Hepatocyte (in vitro differentiated cells): ENCODE results near the gene KLHL7. TPM values are rescaled to one million over a fixed set of nuclear protein-coding genes. Genes with fewer than 3 reads are reported as not detected.

Experiments
- DNase-seq: peaks from one replicate; pipeline ENCODE4 v3.0.0-alpha.2; 2016; ENCODE audit warnings: low spot score
- H2AFZ ChIP-seq: fragments of 200-600 bp; sonication (generic); 2 replicates; pipeline ENCODE4 v1.6.0; 2016; ENCODE audit warnings: antibody characterized with exemption, mild to moderate bottlenecking
- H3K27ac ChIP-seq: fragments of 200-600 bp; sonication (generic); 2 replicates; pipeline ENCODE4 v1.5.1; 2016; ENCODE audit warnings: mild to moderate bottlenecking
- H3K27me3 ChIP-seq: fragments of 200-600 bp; sonication (generic); 2 replicates; pipeline ENCODE4 v1.6.1; 2016
- H3K36me3 ChIP-seq: fragments of 200-600 bp; sonication (generic); replicated peaks from 2 replicates; pipeline ENCODE4 v1.5.1; 2016; ENCODE audit warnings: low read depth; ENCODE audit not compliant: insufficient read depth
- H3K4me1 ChIP-seq: fragments of 200-600 bp; sonication (generic); 2 replicates; pipeline ENCODE4 v1.5.1; 2016; ENCODE audit warnings: mild to moderate bottlenecking, moderate library complexity; ENCODE audit not compliant: insufficient read depth
- H3K4me2 ChIP-seq: fragments of 200-600 bp; sonication (generic); 2 replicates; pipeline ENCODE4 v1.6.0; 2016
- H3K4me3 ChIP-seq: fragments of 200-600 bp; sonication (generic); 2 replicates; pipeline ENCODE4 v1.5.1; 2016; ENCODE audit warnings: mild to moderate bottlenecking
- H3K79me2 ChIP-seq: fragments of 200-600 bp; sonication (generic); 2 replicates; pipeline ENCODE4 v1.6.0; 2017; ENCODE audit warnings: mild to moderate bottlenecking
- H3K9me2 ChIP-seq: fragments of 200-600 bp; sonication (generic); replicated peaks from 2 replicates; pipeline ENCODE4 v1.6.0; 2017; ENCODE audit warnings: mild to moderate bottlenecking; ENCODE audit not compliant: insufficient read depth
- H3K9me3 ChIP-seq: fragments of 200-600 bp; sonication (generic); 2 replicates; pipeline ENCODE4 v1.5.1; 2016; ENCODE audit warnings: low read depth, mild to moderate bottlenecking
- H4K20me1 ChIP-seq: fragments of 200-600 bp; sonication (generic); 2 replicates; pipeline ENCODE4 v1.6.0; 2016; ENCODE audit warnings: mild to moderate bottlenecking; ENCODE audit not compliant: insufficient read depth, poor library complexity, severe bottlenecking
- EZH2 ChIP-seq: fragments of 200-600 bp; sonication (generic); IDR thresholded peaks from 2 replicates; pipeline ENCODE4 v1.6.1; 2016; ENCODE audit warnings: antibody characterized with exemption, mild to moderate bottlenecking, borderline replicate concordance
- EZH2phosphoT487 ChIP-seq: fragments of 200-600 bp; sonication (generic); IDR thresholded peaks from one replicate; pipeline ENCODE4 v1.6.1; 2018; ENCODE audit warnings: antibody characterized with exemption, mild to moderate bottlenecking, low read depth, moderate library complexity; ENCODE audit not compliant: unreplicated experiment, severe bottlenecking
- WGBS: methylation state at CpG from one replicate; pipeline ENCODE4 v1.1.6; 2016; ENCODE audit warnings: low lambda C conversion rate; ENCODE audit errors: missing lambda C conversion rate; 5-methylcytosine and 5-hydroxymethylcytosine counted together
- polyA plus RNA-seq: library from polyadenylated mRNA; unstranded; fragments of >200 nt; fragmentation: Nextera tagmentation; extraction: Ambion mirVana; gene quantifications from 2 replicates; pipeline ENCODE4 v1.2.1, GENCODE V29; 2016
- total RNA-seq: library from RNA; depleted of rRNA; stranded (reverse); fragments of >200 nt; gene quantifications from 2 replicates; pipeline ENCODE4 v1.2.3, GENCODE V29; 2014
- TF ChIP-seq, protein P1 (sequence below): fragments of 200-600 bp; sonication (generic); IDR thresholded peaks from 2 replicates; pipeline ENCODE4 v1.5.1; 2016; ENCODE audit warnings: antibody characterized with exemption, mild to moderate bottlenecking; ENCODE audit not compliant: poor library complexity

Gene KLHL7
- total and polyA plus RNA-seq, 2 experiments from 2014 or later: 30.7 to 39.4 TPM

GRCh38 chr7:23214423-23214822 is 108.8 kb downstream of the KLHL7 start:
- no peaks in the 10 kb centered on the region for H3K4me1 ChIP-seq
- H3K27me3 ChIP-seq: no peaks in the 10 kb centered on the region
- H3K36me3 ChIP-seq: no peaks in the 10 kb centered on the region
- TF ChIP-seq EZH2 (no peak), EZH2phosphoT487 (no peak)
- TF ChIP-seq, protein P1, sequence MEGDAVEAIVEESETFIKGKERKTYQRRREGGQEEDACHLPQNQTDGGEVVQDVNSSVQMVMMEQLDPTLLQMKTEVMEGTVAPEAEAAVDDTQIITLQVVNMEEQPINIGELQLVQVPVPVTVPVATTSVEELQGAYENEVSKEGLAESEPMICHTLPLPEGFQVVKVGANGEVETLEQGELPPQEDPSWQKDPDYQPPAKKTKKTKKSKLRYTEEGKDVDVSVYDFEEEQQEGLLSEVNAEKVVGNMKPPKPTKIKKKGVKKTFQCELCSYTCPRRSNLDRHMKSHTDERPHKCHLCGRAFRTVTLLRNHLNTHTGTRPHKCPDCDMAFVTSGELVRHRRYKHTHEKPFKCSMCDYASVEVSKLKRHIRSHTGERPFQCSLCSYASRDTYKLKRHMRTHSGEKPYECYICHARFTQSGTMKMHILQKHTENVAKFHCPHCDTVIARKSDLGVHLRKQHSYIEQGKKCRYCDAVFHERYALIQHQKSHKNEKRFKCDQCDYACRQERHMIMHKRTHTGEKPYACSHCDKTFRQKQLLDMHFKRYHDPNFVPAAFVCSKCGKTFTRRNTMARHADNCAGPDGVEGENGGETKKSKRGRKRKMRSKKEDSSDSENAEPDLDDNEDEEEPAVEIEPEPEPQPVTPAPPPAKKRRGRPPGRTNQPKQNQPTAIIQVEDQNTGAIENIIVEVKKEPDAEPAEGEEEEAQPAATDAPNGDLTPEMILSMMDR: no peak
- H3K79me2 ChIP-seq: no peaks in the 10 kb centered on the region
- no peaks in the 10 kb centered on the region for H4K20me1 ChIP-seq
- H3K27ac ChIP-seq: no peak overlapping the region
- no peaks in the 10 kb centered on the region for H3K9me3 ChIP-seq
- DNase-seq: no peak
- H2AFZ ChIP-seq: no peak overlapping the region
- 57% methylated on average over 5 of the region's 5 CpGs for WGBS
- H3K4me3 ChIP-seq: no peak overlapping the region
- H3K9me2 ChIP-seq: no peaks in the 10 kb centered on the region
- no peak overlapping the region for H3K4me2 ChIP-seq

GRCh38 chr7:23214938-23215337 is 109.4 kb downstream of the KLHL7 start:
- DNase-seq: no peak
- TF ChIP-seq EZH2phosphoT487: no peak
- TF ChIP-seq EZH2: no peak
- TF ChIP-seq, protein P1: no peak
- Histone ChIP-seq H3K79me2 (no peaks in the 10 kb centered on the region), H2AFZ (no peak overlapping the region), H3K4me3 (no peak overlapping the region), H3K36me3 (no peaks in the 10 kb centered on the region), H3K9me3 (no peaks in the 10 kb centered on the region), H3K27ac (no peak overlapping the region), H3K27me3 (no peaks in the 10 kb centered on the region), H3K4me2 (no peak overlapping the region), H3K9me2 (no peaks in the 10 kb centered on the region), H4K20me1 (no peaks in the 10 kb centered on the region), H3K4me1 (no peaks in the 10 kb centered on the region)
- 90% methylated on average over 3 of the region's 6 CpGs for WGBS

DNA sequence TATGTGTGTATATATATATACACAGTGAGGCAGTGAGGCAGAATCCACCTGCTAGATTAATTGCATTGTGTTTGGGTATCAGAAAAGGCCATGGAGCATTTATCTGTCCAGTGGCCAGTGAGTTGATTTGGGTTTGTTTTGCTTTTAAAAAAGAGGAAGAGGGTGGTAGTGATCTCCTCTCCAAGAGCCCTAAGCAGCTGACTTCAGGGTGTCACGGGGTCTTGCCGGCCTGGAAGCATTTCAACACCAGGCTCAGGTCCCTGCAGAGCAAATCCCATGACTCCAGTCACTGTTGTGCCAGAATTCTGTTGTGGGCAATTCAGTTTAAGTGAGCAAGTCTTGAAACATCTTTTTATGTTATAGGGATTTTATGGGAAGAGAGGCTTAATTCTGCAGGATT is 110.4 kb downstream of the KLHL7 start:
- H3K9me3 ChIP-seq: no peaks in the 10 kb centered on the region
- H3K4me1 ChIP-seq: no peaks in the 10 kb centered on the region
- H2AFZ ChIP-seq: no peak overlapping the region
- H3K79me2 ChIP-seq: no peaks in the 10 kb centered on the region
- no peaks in the 10 kb centered on the region for H4K20me1 ChIP-seq
- no peak overlapping the region for H3K4me3 ChIP-seq
- TF ChIP-seq EZH2phosphoT487: no peak
- no peak for TF ChIP-seq EZH2
- TF ChIP-seq, protein P1: no peak
- no peak for DNase-seq
- 90% methylated on average over 2 of the region's 2 CpGs for WGBS
- H3K36me3 ChIP-seq: no peaks in the 10 kb centered on the region
- H3K27ac ChIP-seq: no peak overlapping the region
- H3K4me2 ChIP-seq: no peak overlapping the region
- no peaks in the 10 kb centered on the region for H3K9me2 ChIP-seq
- H3K27me3 ChIP-seq: no peaks in the 10 kb centered on the region

- Histone ChIP-seq H3K9me3 (no peaks in the 10 kb centered on the region), H4K20me1 (no peaks in the 10 kb centered on the region), H3K4me2 (no peak overlapping the region), H3K9me2 (no peaks in the 10 kb centered on the region), H3K4me3 (no peak overlapping the region), H3K27me3 (no peaks in the 10 kb centered on the region), H3K27ac (no peak overlapping the region), H3K4me1 (no peaks in the 10 kb centered on the region), H3K36me3 (no peaks in the 10 kb centered on the region), H3K79me2 (no peaks in the 10 kb centered on the region), H2AFZ (no peak overlapping the region)
- no peak for DNase-seq
- TF ChIP-seq, protein P1: no peak
- TF ChIP-seq EZH2phosphoT487 (no peak), EZH2 (no peak)
- WGBS: 65% methylated on average over 3 of the region's 3 CpGs
Observed at GRCh38 chr7:23218196-23218595, 112.6 kb downstream of the KLHL7 start.
